Neuronal stem cell (in vitro differentiated cells): ENCODE measurements around the gene ARHGAP24.

Experiments used
- DNase-seq: peaks from one replicate; pipeline ENCODE4 v3.0.0-alpha.2; 2013; ENCODE audit warnings: low spot score
- H2AFZ ChIP-seq: one replicate; pipeline ENCODE4 v1.6.1; 2013; ENCODE audit warnings: mild to moderate bottlenecking, low read length, inconsistent platforms
- H2AK5ac ChIP-seq: 2 replicates; pipeline ENCODE4 v1.6.1; 2013; ENCODE audit warnings: low read depth, mild to moderate bottlenecking, inconsistent platforms, low read length, moderate library complexity, mixed read lengths
- H2BK120ac ChIP-seq: 2 replicates; pipeline ENCODE4 v1.6.1; 2013; ENCODE audit warnings: low read depth, mild to moderate bottlenecking, inconsistent platforms, low read length, moderate library complexity, mixed read lengths
- H2BK12ac ChIP-seq: one replicate; pipeline ENCODE4 v1.6.1; 2013; ENCODE audit warnings: low read length, inconsistent platforms
- H2BK15ac ChIP-seq: 2 replicates; pipeline ENCODE4 v1.6.1; 2013; ENCODE audit warnings: mild to moderate bottlenecking, low read length, inconsistent platforms, mixed read lengths
- H2BK5ac ChIP-seq: one replicate; pipeline ENCODE4 v1.6.1; 2013; ENCODE audit warnings: inconsistent platforms, mild to moderate bottlenecking, low read length, moderate library complexity
- H3K14ac ChIP-seq: one replicate; pipeline ENCODE4 v1.6.1; 2013; ENCODE audit warnings: low read length, inconsistent platforms
- H3K18ac ChIP-seq: 2 replicates; pipeline ENCODE4 v1.6.1; 2013; ENCODE audit warnings: low read length, inconsistent platforms
- H3K23ac ChIP-seq: 2 replicates; pipeline ENCODE4 v1.6.1; 2013; ENCODE audit warnings: low read depth, mild to moderate bottlenecking, mixed read lengths, low read length, inconsistent platforms; ENCODE audit not compliant: poor library complexity
- H3K27ac ChIP-seq: replicated peaks from 3 replicates; pipeline ENCODE4 v1.5.1; 2013; ENCODE audit warnings: low read length, inconsistent platforms
- H3K27me3 ChIP-seq, 3 experiments: 2 replicates each; pipeline ENCODE4 v1.6.1; 2013; ENCODE audit warnings: low read length in 3 of 3, mild to moderate bottlenecking in 2 of 3, inconsistent platforms in 1 of 3, low read depth in 1 of 3, mixed read lengths in 1 of 3, moderate library complexity in 1 of 3; ENCODE audit not compliant: control insufficient read depth in 3 of 3, insufficient read depth in 3 of 3
- H3K36me3 ChIP-seq, 2 donors: replicated peaks in 1 of 2; 2 replicates each; pipeline ENCODE4 v1.6.1; 2013; ENCODE audit warnings: low read length in 2 of 2; ENCODE audit not compliant: control insufficient read depth in 2 of 2, insufficient read depth in 2 of 2
- H3K4ac ChIP-seq: 2 replicates; pipeline ENCODE4 v1.6.1; 2013; ENCODE audit warnings: inconsistent platforms, mild to moderate bottlenecking, low read length, moderate library complexity
- H3K4me1 ChIP-seq, 2 donors: 1 replicate in 1 of 2; 2 replicates in 1 of 2; pipeline ENCODE4 v1.6.1; 2013; ENCODE audit warnings: low read length in 2 of 2, low read depth in 1 of 2; ENCODE audit not compliant: control insufficient read depth in 2 of 2, insufficient read depth in 1 of 2
- H3K4me2 ChIP-seq: one replicate; pipeline ENCODE4 v1.6.1; 2013; ENCODE audit warnings: mild to moderate bottlenecking, low read length, inconsistent platforms; ENCODE audit not compliant: insufficient read depth, poor library complexity, severe bottlenecking
- H3K4me3 ChIP-seq, 2 donors: 2 replicates each; pipeline ENCODE4 v1.5.1; 2013; ENCODE audit warnings: low read length in 2 of 2, mild to moderate bottlenecking in 2 of 2, inconsistent platforms in 1 of 2, moderate library complexity in 1 of 2
- H3K79me1 ChIP-seq: one replicate; pipeline ENCODE4 v1.6.1; 2013; ENCODE audit warnings: low read depth, mild to moderate bottlenecking, inconsistent platforms, low read length, moderate library complexity
- H3K9ac ChIP-seq: one replicate; pipeline ENCODE4 v1.6.1; 2013; ENCODE audit warnings: mild to moderate bottlenecking, low read depth, low read length, inconsistent platforms; ENCODE audit not compliant: poor library complexity
- H3K9me3 ChIP-seq, 2 donors: replicated peaks in 1 of 2; 2 replicates each; pipeline versions ENCODE3 to v1.6.1; 2013; ENCODE audit warnings: low read length in 2 of 2, mild to moderate bottlenecking in 2 of 2, inconsistent platforms in 1 of 2, low read depth in 1 of 2, mixed read lengths in 1 of 2, moderate library complexity in 1 of 2; ENCODE audit not compliant: control insufficient read depth in 2 of 2, insufficient read depth in 1 of 2
- H4K8ac ChIP-seq: one replicate; pipeline ENCODE4 v1.6.1; 2013; ENCODE audit warnings: low read depth, mild to moderate bottlenecking, inconsistent platforms, low read length, moderate library complexity
- H4K91ac ChIP-seq: one replicate; pipeline ENCODE4 v1.6.1; 2013; ENCODE audit warnings: low read length, low read depth, mild to moderate bottlenecking, inconsistent platforms; ENCODE audit not compliant: poor library complexity
- WGBS, 2 donors: extraction: QIAGEN DNeasy Blood & Tissue Kit; methylation state at CpG; one replicate each; pipeline ENCODE4 v1.1.7; 2013; ENCODE audit warnings: missing lambda C conversion rate in 2 of 2, mixed read lengths in 1 of 2; ENCODE audit not compliant: insufficient read length in 2 of 2, insufficient replicate concordance in 1 of 2; ENCODE audit errors: extremely low coverage in 2 of 2; 5-methylcytosine and 5-hydroxymethylcytosine counted together

Gene ARHGAP24

GRCh38 chr4:85486425-85487086, 11.6 kb downstream of the ARHGAP24 start:
- H3K4me1 ChIP-seq, result peaks cover 2 to 18% of the 10 kb centered on the region in 2 donors
- H3K9ac ChIP-seq, result no peak overlapping the region
- H2BK5ac ChIP-seq, result no peak overlapping the region
- H2BK15ac ChIP-seq, result no peak overlapping the region
- no peak overlapping the region for H3K14ac ChIP-seq
- no peak for DNase-seq
- no peak overlapping the region for H2AFZ ChIP-seq
- H3K4me2 ChIP-seq, result no peak overlapping the region
- no peaks in the 10 kb centered on the region for H3K27me3 ChIP-seq
- no peak overlapping the region for H3K27ac ChIP-seq
- no peaks in the 10 kb centered on the region for H3K9me3 ChIP-seq
- H4K91ac ChIP-seq, result no peak overlapping the region
- H2AK5ac ChIP-seq, result no peak overlapping the region
- H3K18ac ChIP-seq, result no peak overlapping the region
- H2BK12ac ChIP-seq, result no peak overlapping the region
- H3K79me1 ChIP-seq, result no peaks in the 10 kb centered on the region
- WGBS, 2 donors, result no CpG with 5 or more reads among the region's 3 CpGs
- H3K36me3 ChIP-seq, result no peaks in the 10 kb centered on the region
- no peak overlapping the region for H3K23ac ChIP-seq
- H3K4ac ChIP-seq, result no peak overlapping the region
- no peak overlapping the region for H2BK120ac ChIP-seq
- H4K8ac ChIP-seq, result no peak overlapping the region
- H3K4me3 ChIP-seq, result no peak overlapping the region

GRCh38 chr4:85488416-85488815, 13.5 kb downstream of the ARHGAP24 start:
- Histone ChIP-seq H3K14ac (no peak overlapping the region), H3K9ac (no peak overlapping the region), H2BK5ac (no peak overlapping the region), H3K27me3 (no peaks in the 10 kb centered on the region), H3K4me1 (peaks cover 2 to 19% of the 10 kb centered on the region in 2 donors), H3K4ac (no peak overlapping the region), H4K8ac (no peak overlapping the region), H3K9me3 (no peaks in the 10 kb centered on the region), H2BK120ac (no peak overlapping the region), H2AFZ (no peak overlapping the region), H3K79me1 (no peaks in the 10 kb centered on the region), H4K91ac (no peak overlapping the region), H3K23ac (no peak overlapping the region), H3K27ac (no peak overlapping the region), H2AK5ac (no peak overlapping the region), H2BK15ac (no peak overlapping the region), H3K36me3 (no peaks in the 10 kb centered on the region), H2BK12ac (no peak overlapping the region), H3K4me2 (no peak overlapping the region), H3K18ac (no peak overlapping the region), H3K4me3 (no peak overlapping the region)
- WGBS, 2 donors, result no CpG with 5 or more reads among the region's 1 CpG
- DNase-seq, result no peak

- Histone ChIP-seq H2BK12ac (no peak overlapping the region), H3K36me3 (no peaks in the 10 kb centered on the region), H4K8ac (no peak overlapping the region), H3K79me1 (no peaks in the 10 kb centered on the region), H2BK15ac (no peak overlapping the region), H2AK5ac (no peak overlapping the region), H3K23ac (no peak overlapping the region), H3K4me1 (peaks cover 2 to 19% of the 10 kb centered on the region in 2 donors), H3K9ac (no peak overlapping the region), H3K27ac (no peak overlapping the region), H3K4me3 (no peak overlapping the region), H3K4me2 (no peak overlapping the region), H3K4ac (no peak overlapping the region), H3K27me3 (no peaks in the 10 kb centered on the region), H2AFZ (peak overlapping the region; percentile 82), H3K18ac (no peak overlapping the region), H3K14ac (no peak overlapping the region), H2BK5ac (no peak overlapping the region), H4K91ac (no peak overlapping the region), H3K9me3 (no peaks in the 10 kb centered on the region), H2BK120ac (no peak overlapping the region)
- no peak for DNase-seq
- no CpG with 5 or more reads among the region's 3 CpGs for WGBS, 2 donors
Observed at GRCh38 chr4:85489273-85489981, 14.5 kb downstream of the ARHGAP24 start.

- Histone ChIP-seq H2BK12ac (no peak overlapping the region), H4K91ac (no peak overlapping the region), H3K14ac (no peak overlapping the region), H2BK120ac (no peak overlapping the region), H4K8ac (no peak overlapping the region), H3K4ac (no peak overlapping the region), H2BK15ac (no peak overlapping the region), H3K4me3 (no peak overlapping the region), H3K18ac (no peak overlapping the region), H3K27me3 (no peaks in the 10 kb centered on the region), H3K9me3 (no peaks in the 10 kb centered on the region), H3K27ac (no peak overlapping the region), H3K4me2 (no peak overlapping the region), H2AK5ac (no peak overlapping the region), H3K9ac (no peak overlapping the region), H2BK5ac (no peak overlapping the region), H2AFZ (peak overlapping the region; percentile 42), H3K23ac (no peak overlapping the region), H3K4me1 (peaks cover 2 to 19% of the 10 kb centered on the region in 2 donors), H3K36me3 (no peaks in the 10 kb centered on the region), H3K79me1 (no peaks in the 10 kb centered on the region)
- DNase-seq, result no peak
Observed at GRCh38 chr4:85491527-85491926, 16.6 kb downstream of the ARHGAP24 start.
